Heart left ventricle (tissue), 16 donors: ENCODE measurements around the gene LRP1B. TPM values are rescaled to one million over a fixed set of nuclear protein-coding genes. Genes with fewer than 3 reads are reported as not detected.

Experiments used
- ATAC-seq, 4 donors: fragments of 200-7000 bp; cut with Tn5 transposase; one replicate each; pipeline ENCODE4 v1.9.1; 2020 to 2022; ENCODE audit warnings: moderate library complexity in 4 of 4, mild to moderate bottlenecking in 3 of 4, moderate number of reproducible peaks in 1 of 4
- DNase-seq, 5 donors: peaks; one replicate each; pipeline ENCODE4 v3.0.0-alpha.2; 2020
- H3K27ac ChIP-seq, 12 donors: fragments of 200-600 bp; sonication (generic) in 4 of 12; one replicate each; pipeline versions ENCODE4 v1.5.0 to v1.8.0; 2016 to 2022; ENCODE audit warnings: mild to moderate bottlenecking in 2 of 12
- H3K27me3 ChIP-seq, 9 donors: fragments of 200-600 bp; sonication (generic) in 2 of 9; one replicate each; pipeline versions ENCODE4 v1.5.1 to v1.8.0; 2016 to 2022; ENCODE audit warnings: mild to moderate bottlenecking in 3 of 9
- H3K36me3 ChIP-seq, 9 donors: fragments of 200-600 bp; sonication (generic) in 2 of 9; one replicate each; pipeline versions ENCODE4 v1.5.0 to v1.8.0; 2018 to 2022; ENCODE audit warnings: mild to moderate bottlenecking in 2 of 9
- H3K4me1 ChIP-seq, 12 donors: fragments of 200-600 bp; sonication (generic) in 4 of 12; one replicate each; pipeline versions ENCODE4 v1.5.0 to v1.8.0; 2016 to 2022; ENCODE audit warnings: mild to moderate bottlenecking in 3 of 12
- H3K4me3 ChIP-seq, 12 donors: fragments of 200-600 bp; sonication (generic) in 4 of 12; one replicate each; pipeline versions ENCODE4 v1.5.0 to v1.8.0; 2017 to 2022; ENCODE audit warnings: mild to moderate bottlenecking in 9 of 12, moderate library complexity in 4 of 12
- H3K9me3 ChIP-seq, 12 donors: fragments of 200-600 bp; sonication (generic) in 4 of 12; one replicate each; pipeline versions ENCODE4 v1.5.0 to v1.8.0; 2016 to 2022; ENCODE audit warnings: mild to moderate bottlenecking in 1 of 12
- POLR2A ChIP-seq, 2 donors: fragments of 450-650 bp; IDR thresholded peaks; one replicate each; pipeline ENCODE4 v1.6.1; 2017; ENCODE audit warnings: antibody characterized with exemption in 2 of 2, mild to moderate bottlenecking in 2 of 2, moderate library complexity in 2 of 2
- WGBS, 4 donors: extraction: QIAGEN DNeasy Blood & Tissue Kit in 2 of 4; methylation state at CpG; one replicate each; pipeline versions ENCODE4 v1.1.5 to v1.1.7; 2013 to 2018; 5-methylcytosine and 5-hydroxymethylcytosine counted together
- intact Hi-C, 10 donors: fragments of 100-400 bp; cut with DNase I; formaldehyde crosslinking; loops; one replicate each; pipeline versions ENCODE4 v1.11.1 to v1.14.2; 2022
- polyA plus RNA-seq, 2 donors: library from polyadenylated mRNA; stranded (reverse); fragments of 200-250 nt; gene quantifications; one replicate each; pipeline ENCODE4 v1.2.3, GENCODE V29; 2013
- total RNA-seq, 9 donors: library from RNA; depleted of rRNA in 2 of 9; stranded (reverse); fragments of >200 nt in 2 of 9; fragmentation: NEBNext Ultra II Directional in 3 of 9; extraction: Animal tissue kit (Norgen Biotek cat#: 25700) in 3 of 9; gene quantifications; one replicate each; pipeline versions ENCODE4 v1.1.0 to v1.2.4, GENCODE V29; 2016 to 2023
- TF ChIP-seq, protein P1 (sequence below), 12 donors: fragments of 200-600 bp; sonication (generic) in 4 of 12; IDR thresholded peaks; one replicate each; pipeline versions ENCODE4 v1.5.0 to v1.8.0; 2018 to 2022; ENCODE audit warnings: antibody characterized with exemption in 12 of 12, mild to moderate bottlenecking in 5 of 12
- donor health status: ischemic (EF 13 %, LVEDD 7.1; RV severe dilation, severe dysfunction).
- donor health status: healthy with polysubstance abuse.
- donor health status: DM: no; HTN: yes; CAD: no.
- donor health status: DM: no; HTN: no; CAD: no.
- donor health status: ischemic (EF 25% LVEDD 6.9; RV normal size, moderate dysfunction).
- donor health status: ischemic (EF 25% LVEDD 5.7; RV mildly dilated, moderate dysfunction).
- donor health status: healthy.
- donor health status: DM: yes; HTN: yes; CAD: no.
- donor health status: ischemic (EF 35%, LVEDD 5.7; RV mildly dilated, moderate dysfunction).
- donor health status: nonischemic (EF 11% LVEDD 7.7; RV severe dilation, severe dysfunction).
- donor health status: DM: yes; HTN: yes; CAD: no.
- donor health status: PGD.
- donor health status: ischemic (EF 29% LVEDD 5.4; RV normal size, mild dysfunction).
- donor health status: nonischemic (EF 23%, LVEDD 6.1; RV moderate dilation, normal function).

The LRP1B gene
- total and polyA plus RNA-seq, 11 donors = 0.01 to 0.19 (median 0.11) TPM; not detected in 2

DNA sequence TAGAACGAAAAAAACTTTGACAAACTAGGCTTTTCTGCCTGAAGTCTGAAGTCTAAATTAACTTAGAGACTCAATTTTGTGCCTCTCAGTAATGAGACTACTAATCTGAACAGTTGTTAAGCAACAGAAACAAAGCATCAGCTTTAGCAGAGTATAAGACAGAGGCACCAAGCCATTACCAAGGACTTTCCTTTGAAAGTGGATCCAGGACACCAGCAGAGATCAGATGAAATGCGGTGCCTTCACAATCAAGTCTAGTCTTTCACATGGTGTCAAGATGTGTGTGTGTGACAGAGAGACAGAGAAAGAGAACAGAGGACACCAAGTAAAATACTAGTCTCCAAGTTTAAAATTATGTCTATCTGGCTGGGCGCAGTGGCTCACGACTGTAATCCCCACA is 1502.9 kb downstream of the LRP1B start:
- Histone ChIP-seq H3K27ac (no peak overlapping the region), H3K9me3 (no peaks in the 10 kb centered on the region), H3K4me3 (no peak overlapping the region), H3K4me1 (no peaks in the 10 kb centered on the region), H3K36me3 (no peaks in the 10 kb centered on the region), H3K27me3 (no peaks in the 10 kb centered on the region)
- ATAC-seq = no peak
- TF ChIP-seq, protein P1, sequence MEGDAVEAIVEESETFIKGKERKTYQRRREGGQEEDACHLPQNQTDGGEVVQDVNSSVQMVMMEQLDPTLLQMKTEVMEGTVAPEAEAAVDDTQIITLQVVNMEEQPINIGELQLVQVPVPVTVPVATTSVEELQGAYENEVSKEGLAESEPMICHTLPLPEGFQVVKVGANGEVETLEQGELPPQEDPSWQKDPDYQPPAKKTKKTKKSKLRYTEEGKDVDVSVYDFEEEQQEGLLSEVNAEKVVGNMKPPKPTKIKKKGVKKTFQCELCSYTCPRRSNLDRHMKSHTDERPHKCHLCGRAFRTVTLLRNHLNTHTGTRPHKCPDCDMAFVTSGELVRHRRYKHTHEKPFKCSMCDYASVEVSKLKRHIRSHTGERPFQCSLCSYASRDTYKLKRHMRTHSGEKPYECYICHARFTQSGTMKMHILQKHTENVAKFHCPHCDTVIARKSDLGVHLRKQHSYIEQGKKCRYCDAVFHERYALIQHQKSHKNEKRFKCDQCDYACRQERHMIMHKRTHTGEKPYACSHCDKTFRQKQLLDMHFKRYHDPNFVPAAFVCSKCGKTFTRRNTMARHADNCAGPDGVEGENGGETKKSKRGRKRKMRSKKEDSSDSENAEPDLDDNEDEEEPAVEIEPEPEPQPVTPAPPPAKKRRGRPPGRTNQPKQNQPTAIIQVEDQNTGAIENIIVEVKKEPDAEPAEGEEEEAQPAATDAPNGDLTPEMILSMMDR (IDR thresholded peaks at IDR 0.05) = no peak
- no peak for TF ChIP-seq POLR2A (IDR thresholded peaks at IDR 0.05)
- no peak for DNase-seq
- WGBS, 4 donors = 81 to 93% (median 89%) methylated on average over 4 of the region's 4 CpGs
- intact Hi-C loops = no loop called here

DNA sequence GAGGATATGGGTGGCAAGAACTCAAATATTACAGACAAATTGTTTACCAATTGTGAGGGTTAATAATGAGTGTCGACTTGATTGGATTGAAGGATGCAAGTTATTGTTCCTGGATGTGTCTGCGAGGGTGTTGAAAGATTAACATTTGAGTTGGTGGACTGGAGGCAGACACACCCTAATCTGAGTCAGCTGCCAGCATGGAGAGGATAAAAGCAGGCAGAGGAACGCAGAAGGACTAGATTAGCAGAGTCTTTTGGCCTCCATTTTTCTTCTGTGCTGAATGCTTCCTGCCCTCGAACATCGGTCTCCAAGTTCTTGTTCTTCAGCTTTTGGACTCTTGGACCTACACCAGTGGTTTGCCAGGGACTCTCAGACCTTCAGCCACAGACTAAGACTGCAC is 1503.7 kb downstream of the LRP1B start:
- DNase-seq (no peak), ATAC-seq (no peak)
- Histone ChIP-seq H3K27ac (no peak overlapping the region), H3K36me3 (no peaks in the 10 kb centered on the region), H3K27me3 (no peaks in the 10 kb centered on the region), H3K9me3 (no peaks in the 10 kb centered on the region), H3K4me3 (no peak overlapping the region), H3K4me1 (no peaks in the 10 kb centered on the region)
- 63 to 84% (median 70%) methylated on average over 5 of the region's 5 CpGs for WGBS, 4 donors
- no peak for TF ChIP-seq POLR2A (IDR thresholded peaks at IDR 0.05)
- TF ChIP-seq, protein P1 (IDR thresholded peaks at IDR 0.05) = no peak
- intact Hi-C loops = no loop called here

DNA sequence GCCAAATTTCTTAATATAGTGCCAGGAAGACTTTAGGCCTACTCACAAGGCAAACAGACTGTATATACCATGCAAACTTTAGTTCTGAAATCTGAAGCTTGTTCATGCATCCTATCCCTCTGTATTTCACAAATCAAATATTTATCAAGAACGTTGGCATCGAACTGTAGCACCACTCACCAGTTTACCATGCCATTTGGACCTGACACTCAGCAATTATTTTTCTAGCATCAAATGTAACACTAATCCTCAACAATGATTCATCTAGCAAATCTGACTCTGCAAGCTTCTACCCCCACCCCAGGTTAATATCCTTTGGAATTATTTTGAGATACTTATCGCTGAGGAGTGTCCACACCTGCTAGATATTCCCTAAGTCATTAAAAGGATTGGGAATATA is 1506.6 kb downstream of the LRP1B start:
- no peak overlapping the region for H3K4me3 ChIP-seq
- ATAC-seq = no peak
- 81 to 87% (median 84%) methylated on average over 3 of the region's 3 CpGs for WGBS, 4 donors
- no peaks in the 10 kb centered on the region for H3K4me1 ChIP-seq
- H3K9me3 ChIP-seq = no peaks in the 10 kb centered on the region
- intact Hi-C loops = no loop called here
- TF ChIP-seq POLR2A (IDR thresholded peaks at IDR 0.05) = no peak
- H3K27me3 ChIP-seq = no peaks in the 10 kb centered on the region
- no peak overlapping the region for H3K27ac ChIP-seq
- H3K36me3 ChIP-seq = no peaks in the 10 kb centered on the region
- no peak for DNase-seq

DNA sequence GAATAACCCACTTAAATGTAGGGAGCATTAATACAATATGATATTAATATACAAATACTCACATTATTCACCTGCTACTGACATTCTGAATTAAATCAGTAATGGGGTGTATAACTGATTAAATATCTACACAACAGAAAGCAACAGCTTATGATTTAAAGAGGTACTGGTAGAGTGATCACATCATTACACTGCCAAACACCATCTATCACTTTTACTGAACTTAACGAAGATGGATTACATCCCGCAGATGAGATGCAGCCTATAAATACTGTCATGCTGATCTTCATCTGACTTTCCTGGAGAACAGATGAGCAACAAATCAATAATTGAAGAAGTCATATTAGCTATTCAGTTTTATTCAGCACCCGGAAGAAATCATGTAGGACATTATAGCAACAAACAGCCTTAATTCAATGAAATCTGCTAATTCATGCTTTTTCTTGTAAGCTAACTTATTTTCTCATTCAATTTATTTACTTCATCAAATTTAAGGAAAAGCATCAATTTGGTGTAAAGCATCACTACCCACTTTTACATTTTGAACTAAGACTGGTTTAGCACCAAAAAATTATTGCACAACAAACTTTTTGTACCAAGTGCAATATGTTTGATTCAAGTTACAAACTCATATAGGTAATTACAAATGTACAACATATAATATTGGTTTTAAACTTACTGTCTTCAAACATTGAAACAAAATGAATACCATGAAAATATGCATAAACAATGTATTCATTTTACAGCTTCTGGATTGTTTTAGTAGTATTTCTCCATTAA is 1509.0 kb downstream of the LRP1B start:
- no peak overlapping the region for H3K4me3 ChIP-seq
- DNase-seq (no peak), ATAC-seq (no peak)
- TF ChIP-seq, protein P1 (IDR thresholded peaks at IDR 0.05) = no peak
- no peak overlapping the region for H3K27ac ChIP-seq
- H3K4me1 ChIP-seq = no peaks in the 10 kb centered on the region
- H3K27me3 ChIP-seq = no peaks in the 10 kb centered on the region
- no peaks in the 10 kb centered on the region for H3K36me3 ChIP-seq
- no peaks in the 10 kb centered on the region for H3K9me3 ChIP-seq
- WGBS, 4 donors = 92 to 95% (median 94%) methylated on average over 3 of the region's 3 CpGs
- intact Hi-C loops = no loop called here

DNA sequence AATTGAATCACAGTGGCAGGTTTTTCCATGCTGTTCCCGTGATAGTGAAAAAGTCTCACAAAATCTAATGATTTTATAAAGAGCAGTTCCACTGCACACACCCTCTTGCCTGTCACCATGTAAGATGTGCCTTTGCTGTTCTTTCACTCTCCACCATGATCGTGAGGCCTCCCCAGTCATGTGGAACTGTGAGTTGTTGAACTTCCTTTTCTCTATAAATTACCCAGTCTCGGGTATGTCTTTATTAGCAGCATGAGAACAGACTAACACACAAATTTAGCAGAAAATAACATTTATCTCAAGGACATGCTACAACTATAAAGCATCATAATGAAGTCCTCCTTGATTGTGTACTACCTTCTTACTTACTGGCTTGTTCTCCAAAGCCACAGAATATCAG is 1526.0 kb downstream of the LRP1B start:
- DNase-seq = no peak
- TF ChIP-seq POLR2A (IDR thresholded peaks at IDR 0.05) = no peak
- TF ChIP-seq, protein P1 (IDR thresholded peaks at IDR 0.05) = no peak
- H3K36me3 ChIP-seq = no peaks in the 10 kb centered on the region
- H3K27ac ChIP-seq = no peak overlapping the region
- H3K4me3 ChIP-seq = no peak overlapping the region
- H3K27me3 ChIP-seq = no peaks in the 10 kb centered on the region
- H3K9me3 ChIP-seq = peaks cover 0 to 3% (median 0%) of the 10 kb centered on the region in 12 donors
- 74 to 80% (median 77%) methylated on average over 3 of the region's 3 CpGs for WGBS, 4 donors
- ATAC-seq = no peak
- H3K4me1 ChIP-seq = no peaks in the 10 kb centered on the region
- intact Hi-C loops = no loop called here
